HL-60 (cell line): ENCODE results near the gene PIK3R1.

Experiments
- DNase-seq, 2 experiments: peaks; one replicate each; pipeline ENCODE4 v3.0.0-alpha.2; 2010 to 2020; ENCODE audit warnings: low read depth in 1 of 2, low spot score in 1 of 2
- H3K27ac ChIP-seq: fragments of 250-450 bp; sonication (Bioruptor Pico); replicated peaks from 2 replicates; pipeline ENCODE4 v1.5.1; 2020; ENCODE audit warnings: mild to moderate bottlenecking, moderate library complexity
- H3K27me3 ChIP-seq: fragments of 250-450 bp; sonication (Bioruptor Pico); 2 replicates; pipeline ENCODE4 v1.5.1; 2021; ENCODE audit warnings: mild to moderate bottlenecking, moderate library complexity; ENCODE audit not compliant: insufficient read depth, poor library complexity, severe bottlenecking
- H3K4me3 ChIP-seq: replicated peaks from 2 replicates; pipeline ENCODE4 v1.5.1; 2011; ENCODE audit warnings: mild to moderate bottlenecking, control low read depth, low read length; ENCODE audit not compliant: insufficient read depth
- CTCF ChIP-seq: IDR thresholded peaks from one replicate; pipeline ENCODE4 v1.5.1; 2011; ENCODE audit warnings: low read length, control low read depth, inconsistent platforms; ENCODE audit not compliant: insufficient read depth
- GABPA ChIP-seq: IDR thresholded peaks from 2 replicates; pipeline ENCODE4 v1.6.1; 2012; ENCODE audit warnings: low read depth
- POLR2AphosphoS5 ChIP-seq: IDR thresholded peaks from 2 replicates; pipeline ENCODE4 v1.6.1; 2012; ENCODE audit warnings: low read depth
- REST ChIP-seq: IDR thresholded peaks from 2 replicates; pipeline ENCODE4 v1.6.1; 2012; ENCODE audit warnings: low read depth; ENCODE audit not compliant: insufficient replicate concordance
- SPI1 ChIP-seq: IDR thresholded peaks from 2 replicates; pipeline ENCODE4 v1.6.1; 2012; ENCODE audit warnings: low read depth, mild to moderate bottlenecking, borderline replicate concordance

PIK3R1 gene

GRCh38 chr5:68342693-68343092 is 127.1 kb downstream of the PIK3R1 start:
- no peak overlapping the region for H3K27ac ChIP-seq
- TF ChIP-seq GABPA: no peak
- no peak for TF ChIP-seq SPI1
- TF ChIP-seq CTCF: no peak
- no peak for TF ChIP-seq REST
- TF ChIP-seq POLR2AphosphoS5: no peak
- no peak for DNase-seq

GRCh38 chr5:68343421-68343826 is 127.9 kb downstream of the PIK3R1 start:
- TF ChIP-seq SPI1 (no peak), CTCF (no peak), POLR2AphosphoS5 (no peak), REST (no peak), GABPA (no peak)
- Histone ChIP-seq H3K4me3 (no peak overlapping the region), H3K27me3 (no peaks in the 10 kb centered on the region), H3K27ac (no peak overlapping the region)
- DNase-seq: no peak

More at GRCh38 chr5:68342693-68343092, 127.1 kb downstream of the PIK3R1 start:
- H3K4me3 ChIP-seq: no peak overlapping the region
- H3K27me3 ChIP-seq: no peaks in the 10 kb centered on the region

- DNase-seq: peak in 1 of 2 experiments; percentile 2
- Histone ChIP-seq H3K27me3 (no peaks in the 10 kb centered on the region), H3K27ac (no peak overlapping the region), H3K4me3 (no peak overlapping the region)
- TF ChIP-seq GABPA: no peak
- TF ChIP-seq REST: no peak
- TF ChIP-seq POLR2AphosphoS5: no peak
- no peak for TF ChIP-seq CTCF
- TF ChIP-seq SPI1: no peak
Observed at GRCh38 chr5:68344447-68345111, 129.0 kb downstream of the PIK3R1 start.
